Spleen (tissue), 11 donors: ENCODE data around the gene TSPAN14. TPM values are rescaled to one million over a fixed set of nuclear protein-coding genes. Genes with fewer than 3 reads are reported as not detected.

Source experiments
- DNase-seq: peaks from one replicate; pipeline ENCODE4 v3.0.0-alpha.2; 2020
- H3K27ac ChIP-seq, 8 donors: fragments of 200-600 bp; sonication (generic) in 7 of 8; 1 replicate in 4 of 8; 2 replicates in 4 of 8; pipeline versions ENCODE4 v1.5.0 to v1.8.0; 2016 to 2021; ENCODE audit warnings: inconsistent platforms in 4 of 8, mild to moderate bottlenecking in 4 of 8, moderate library complexity in 1 of 8
- H3K27me3 ChIP-seq, 7 donors: fragments of 200-600 bp; sonication (generic) in 6 of 7; replicated peaks in 1 of 7; 1 replicate in 4 of 7; 2 replicates in 3 of 7; pipeline versions ENCODE4 v1.5.0 to v1.8.0; 2016 to 2021; ENCODE audit warnings: inconsistent platforms in 3 of 7, mild to moderate bottlenecking in 1 of 7
- H3K36me3 ChIP-seq, 6 donors: fragments of 200-600 bp; sonication (generic) in 5 of 6; 1 replicate in 4 of 6; 2 replicates in 2 of 6; pipeline versions ENCODE4 v1.5.0 to v1.8.0; 2016 to 2021; ENCODE audit warnings: inconsistent platforms in 2 of 6
- H3K4me1 ChIP-seq, 6 donors: fragments of 200-600 bp; sonication (generic) in 5 of 6; 1 replicate in 3 of 6; 2 replicates in 3 of 6; pipeline versions ENCODE4 v1.5.0 to v1.8.0; 2016 to 2021; ENCODE audit warnings: inconsistent platforms in 3 of 6
- H3K4me3 ChIP-seq, 8 donors: fragments of 200-600 bp; sonication (generic) in 7 of 8; 1 replicate in 4 of 8; 2 replicates in 4 of 8; pipeline versions ENCODE4 v1.5.0 to v1.8.0; 2016 to 2021; ENCODE audit warnings: inconsistent platforms in 4 of 8, mild to moderate bottlenecking in 4 of 8, moderate library complexity in 2 of 8
- H3K9me3 ChIP-seq, 8 donors: fragments of 200-600 bp; sonication (generic) in 7 of 8; 1 replicate in 4 of 8; 2 replicates in 4 of 8; pipeline versions ENCODE4 v1.5.0 to v1.8.0; 2016 to 2021; ENCODE audit warnings: inconsistent platforms in 4 of 8
- POLR2A ChIP-seq, 3 donors: fragments of 450-650 bp; IDR thresholded peaks; one replicate each; pipeline ENCODE4 v1.5.1; 2017; ENCODE audit warnings: antibody characterized with exemption in 3 of 3, mild to moderate bottlenecking in 1 of 3
- POLR2AphosphoS5 ChIP-seq, 3 donors: sonication (generic); formaldehyde crosslinking; IDR thresholded peaks; one replicate each; pipeline ENCODE4 v1.5.1; 2017; ENCODE audit warnings: antibody characterized with exemption in 3 of 3
- WGBS, 5 donors: extraction: QIAGEN DNeasy Blood & Tissue Kit in 3 of 5; methylation state at CpG; one replicate each; pipeline versions ENCODE4 v1.1.5 to v1.1.7; 2013 to 2018; 5-methylcytosine and 5-hydroxymethylcytosine counted together
- intact Hi-C: fragments of 100-400 bp; cut with DNase I; formaldehyde crosslinking; loops from one replicate; pipeline ENCODE4 v1.15.0; 2023; ENCODE audit warnings: low total_unique reads
- polyA plus RNA-seq, 3 donors: library from polyadenylated mRNA; stranded (reverse); fragments of 200-250 nt; gene quantifications; one replicate each; pipeline ENCODE4 v1.2.1, GENCODE V29; 2013
- total RNA-seq, 7 donors: library from RNA; depleted of rRNA in 3 of 7; stranded (reverse); fragments of >200 nt in 3 of 7; fragmentation: NEBNext Ultra II Directional in 4 of 7; extraction: Animal tissue kit (Norgen Biotek cat#: 25700) in 4 of 7; gene quantifications; one replicate each; pipeline versions ENCODE4 v1.1.0 to v1.2.1, GENCODE V29; 2016 to 2021
- TF ChIP-seq, protein P1 (sequence below), 11 experiments: fragments of 200-600 bp in 7 of 11; fragments of 450-650 bp in 4 of 11; sonication (generic) in 4 of 11; IDR thresholded peaks in 8 of 11; conservative IDR thresholded peaks in 3 of 11; 1 replicate in 7 of 11; 2 replicates in 4 of 11; pipeline versions ENCODE4 v1.4.0 to v1.8.0; 2016 to 2021; ENCODE audit warnings: antibody characterized with exemption in 11 of 11, inconsistent platforms in 4 of 11, mild to moderate bottlenecking in 1 of 11
- donor health status: healthy with polysubstance abuse.
- donor health status: DM: no; HTN: no; CAD: no; lungs with moderate emphysema.
- donor health status: DM: no; HTN: no; CAD: no.
- donor health status: Bipolar disorder and iron deficiency.
- donor health status: healthy.
- donor health status: DM: no; HTN: no; CAD: no.
- donor health status: DM: yes; HTN: yes; CAD: no.

The TSPAN14 gene
- total and polyA plus RNA-seq, 10 donors, result 13.3 to 172 (median 108) TPM

- no peak for DNase-seq
- H3K4me1 ChIP-seq, result peaks cover 92 to 100% (median 100%) of the 10 kb centered on the region in 6 donors
- H3K36me3 ChIP-seq, result peaks cover 0 to 56% (median 2%) of the 10 kb centered on the region in 6 donors
- H3K4me3 ChIP-seq, result peak overlapping the region in 5 of 8 donors; percentile 24 to 87 (median 28)
- whole genome bisulfite sequencing, 5 donors, result 48 to 69% (median 56%) methylated on average over 7 of the region's 7 CpGs
- no peaks in the 10 kb centered on the region for H3K9me3 ChIP-seq
- TF ChIP-seq POLR2A (IDR thresholded peaks at IDR 0.05) (no peak), POLR2AphosphoS5 (IDR thresholded peaks at IDR 0.05) (no peak)
- H3K27ac ChIP-seq, result peak overlapping the region in 7 of 8 donors; percentile 72 to 99 (median 92)
- intact Hi-C loops, result no loop called here
- no peaks in the 10 kb centered on the region for H3K27me3 ChIP-seq
These were observed 14.8 kb downstream of the TSPAN14 start for GRCh38 chr10:80468806-80469421.

GRCh38 chr10:80470266-80470665, 16.2 kb downstream of the TSPAN14 start:
- Histone ChIP-seq H3K27ac (peak overlapping the region in 6 of 8 donors; percentile 33 to 99 (median 96)), H3K4me1 (peaks cover 86 to 100% (median 99%) of the 10 kb centered on the region in 6 donors), H3K36me3 (peaks cover 0 to 67% (median 2%) of the 10 kb centered on the region in 6 donors), H3K4me3 (peak overlapping the region in 1 of 8 donors; percentile 87), H3K9me3 (no peaks in the 10 kb centered on the region), H3K27me3 (no peaks in the 10 kb centered on the region)
- no peak for DNase-seq
- intact Hi-C loops, result no loop called here
- TF ChIP-seq POLR2AphosphoS5 (IDR thresholded peaks at IDR 0.05), result no peak
- no peak for TF ChIP-seq POLR2A (IDR thresholded peaks at IDR 0.05)
- TF ChIP-seq, protein P1, sequence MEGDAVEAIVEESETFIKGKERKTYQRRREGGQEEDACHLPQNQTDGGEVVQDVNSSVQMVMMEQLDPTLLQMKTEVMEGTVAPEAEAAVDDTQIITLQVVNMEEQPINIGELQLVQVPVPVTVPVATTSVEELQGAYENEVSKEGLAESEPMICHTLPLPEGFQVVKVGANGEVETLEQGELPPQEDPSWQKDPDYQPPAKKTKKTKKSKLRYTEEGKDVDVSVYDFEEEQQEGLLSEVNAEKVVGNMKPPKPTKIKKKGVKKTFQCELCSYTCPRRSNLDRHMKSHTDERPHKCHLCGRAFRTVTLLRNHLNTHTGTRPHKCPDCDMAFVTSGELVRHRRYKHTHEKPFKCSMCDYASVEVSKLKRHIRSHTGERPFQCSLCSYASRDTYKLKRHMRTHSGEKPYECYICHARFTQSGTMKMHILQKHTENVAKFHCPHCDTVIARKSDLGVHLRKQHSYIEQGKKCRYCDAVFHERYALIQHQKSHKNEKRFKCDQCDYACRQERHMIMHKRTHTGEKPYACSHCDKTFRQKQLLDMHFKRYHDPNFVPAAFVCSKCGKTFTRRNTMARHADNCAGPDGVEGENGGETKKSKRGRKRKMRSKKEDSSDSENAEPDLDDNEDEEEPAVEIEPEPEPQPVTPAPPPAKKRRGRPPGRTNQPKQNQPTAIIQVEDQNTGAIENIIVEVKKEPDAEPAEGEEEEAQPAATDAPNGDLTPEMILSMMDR (IDR thresholded peaks at IDR 0.05 in 8 of 11, conservative IDR thresholded peaks at IDR 0.05 in 3 of 11), result no peak
- 96 to 99% (median 97%) methylated on average over 3 of the region's 3 CpGs for WGBS, 5 donors

- Histone ChIP-seq H3K4me3 (peak overlapping the region in 1 of 8 donors; percentile 28), H3K4me1 (peaks cover 80 to 100% (median 98%) of the 10 kb centered on the region in 6 donors), H3K27me3 (no peaks in the 10 kb centered on the region), H3K36me3 (peaks cover 0 to 74% (median 2%) of the 10 kb centered on the region in 6 donors), H3K27ac (peak overlapping the region in 6 of 8 donors; percentile 53 to 99 (median 96)), H3K9me3 (no peaks in the 10 kb centered on the region)
- TF ChIP-seq POLR2AphosphoS5 (IDR thresholded peaks at IDR 0.05) (no peak), POLR2A (IDR thresholded peaks at IDR 0.05) (no peak)
- TF ChIP-seq, protein P1 (IDR thresholded peaks at IDR 0.05 in 8 of 11, conservative IDR thresholded peaks at IDR 0.05 in 3 of 11), result no peak
- no peak for DNase-seq
- intact Hi-C loops, result no loop called here
- 82 to 92% (median 85%) methylated on average over 3 of the region's 3 CpGs for WGBS, 5 donors
These were observed 16.9 kb downstream of the TSPAN14 start for GRCh38 chr10:80471001-80471400.

- peaks cover 0 to 80% (median 2%) of the 10 kb centered on the region in 6 donors for H3K36me3 ChIP-seq
- H3K4me3 ChIP-seq, result peak overlapping the region in 1 of 8 donors; percentile 28
- peaks cover 72 to 100% (median 96%) of the 10 kb centered on the region in 6 donors for H3K4me1 ChIP-seq
- no peaks in the 10 kb centered on the region for H3K9me3 ChIP-seq
- no peaks in the 10 kb centered on the region for H3K27me3 ChIP-seq
- WGBS, 5 donors, result 56 to 70% (median 59%) methylated on average over 4 of the region's 4 CpGs
- TF ChIP-seq POLR2AphosphoS5 (IDR thresholded peaks at IDR 0.05) (peak in 1 of 3 donors; percentile 37), POLR2A (IDR thresholded peaks at IDR 0.05) (no peak)
- TF ChIP-seq, protein P1 (IDR thresholded peaks at IDR 0.05 in 8 of 11, conservative IDR thresholded peaks at IDR 0.05 in 3 of 11), result no peak
- intact Hi-C loops, result no loop called here
- no peak for DNase-seq
- peak overlapping the region; percentile 18 to 99 (median 74) for H3K27ac ChIP-seq
These were observed 17.7 kb downstream of the TSPAN14 start for GRCh38 chr10:80471715-80472233.
